Measurements from ENCODE around the gene RCC2. TPM values are rescaled to one million over a fixed set of nuclear protein-coding genes. Genes with fewer than 3 reads are reported as not detected.

Gene RCC2
- total RNA-seq, 3 donors from 2014 or later: 114 to 130 (median 122) TPM

DNA sequence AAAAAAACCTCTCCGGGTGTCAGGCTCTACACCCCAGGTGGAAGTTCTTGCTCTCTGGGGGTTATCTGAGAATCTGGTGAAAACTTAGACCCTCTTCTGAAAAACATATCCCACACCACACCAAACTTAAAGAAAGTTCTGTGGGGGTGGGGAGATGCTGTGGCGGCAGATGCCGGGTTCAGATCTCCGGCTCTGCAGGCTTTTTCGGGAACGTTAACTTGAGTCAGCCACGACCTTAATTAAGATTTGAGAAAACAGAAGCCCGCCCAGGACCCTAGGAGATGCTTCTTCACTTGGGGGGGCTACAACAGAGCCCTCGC lies 2.3 kb downstream of the RCC2 start:
- DNase-seq (no peak), ATAC-seq (no peak)
- H3K4me3 Mint-ChIP-seq: peak overlapping the region; percentile 80
- H3K9me3 Mint-ChIP-seq: no peaks in the 10 kb centered on the region
- no peaks in the 10 kb centered on the region for H3K27me3 Mint-ChIP-seq (ENCODE audit: low read depth)
- H3K4me1 Mint-ChIP-seq (ENCODE audit: low read depth): peaks cover 49% of the 10 kb centered on the region
- H3K36me3 Mint-ChIP-seq (ENCODE audit: insufficient read depth): peaks cover 10% of the 10 kb centered on the region

DNA sequence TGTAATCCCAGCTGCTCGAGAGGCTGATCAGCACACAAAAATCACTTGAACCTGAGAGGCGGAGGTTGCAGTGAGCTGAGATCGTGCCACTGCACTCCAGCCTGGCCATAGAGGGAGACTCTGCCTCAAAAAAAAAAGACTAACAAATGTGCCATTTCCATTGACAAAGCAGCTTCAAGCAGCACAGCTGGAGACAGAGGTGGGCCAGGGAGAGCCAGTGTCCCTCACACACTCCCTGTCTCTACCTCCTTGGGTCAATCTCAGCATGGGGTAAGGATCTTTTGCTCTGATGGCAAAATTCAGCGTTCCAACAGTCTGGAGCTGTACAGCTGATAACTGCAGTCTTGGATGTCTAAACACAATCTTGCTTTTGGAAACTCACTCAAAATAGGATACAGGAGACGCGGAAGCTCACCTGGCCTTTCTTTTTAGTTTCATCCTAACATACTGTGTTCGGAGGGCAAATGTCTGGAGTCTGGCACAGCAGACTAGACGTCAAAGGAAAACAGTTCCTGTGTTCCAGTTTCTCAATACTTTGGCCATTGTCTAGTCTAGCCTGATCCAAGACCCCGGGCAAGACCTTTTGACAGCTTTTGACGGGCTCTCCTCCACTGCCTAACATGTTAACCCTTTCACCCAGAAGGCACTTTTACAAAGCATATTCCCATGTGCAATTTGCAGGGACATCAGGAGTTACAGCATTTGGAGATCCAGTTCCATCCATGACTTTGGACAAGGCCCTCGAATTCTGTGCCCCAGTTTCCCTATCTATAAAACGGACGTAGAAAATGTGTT lies 2.9 kb downstream of the RCC2 start:
- Mint-ChIP-seq H3K4me3 (peak overlapping the region; percentile 80), H3K27me3 (ENCODE audit: low read depth) (no peaks in the 10 kb centered on the region), H3K4me1 (ENCODE audit: low read depth) (peaks cover 55% of the 10 kb centered on the region), H3K36me3 (ENCODE audit: insufficient read depth) (peaks cover 10% of the 10 kb centered on the region), H3K9me3 (no peaks in the 10 kb centered on the region)
- DNase-seq (no peak), ATAC-seq (no peak)

DNA sequence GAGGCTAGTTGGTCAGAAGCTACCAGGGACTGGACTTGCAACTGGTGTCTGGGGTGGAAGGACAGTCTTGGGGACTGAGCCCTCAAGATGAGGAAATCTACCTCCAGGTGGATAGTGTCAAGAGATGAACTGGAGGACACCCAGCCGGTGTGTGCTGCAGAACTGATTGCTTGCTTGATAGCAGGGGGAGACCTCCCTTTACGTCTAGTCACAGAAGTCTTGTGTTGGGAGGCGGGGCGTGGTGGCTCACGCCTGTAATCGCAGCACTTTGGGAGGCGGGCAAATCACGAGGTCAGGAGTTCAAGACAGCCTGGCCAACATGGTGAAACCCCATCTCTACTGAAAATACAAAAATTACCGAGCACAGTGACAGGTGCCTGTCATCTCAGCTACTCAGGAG lies 4.9 kb downstream of the RCC2 start:
- no peak for ATAC-seq
- H3K4me1 Mint-ChIP-seq (ENCODE audit: low read depth): peaks cover 50% of the 10 kb centered on the region
- no peaks in the 10 kb centered on the region for H3K9me3 Mint-ChIP-seq
- peaks cover 12% of the 10 kb centered on the region for H3K36me3 Mint-ChIP-seq (ENCODE audit: insufficient read depth)
- no peak overlapping the region for H3K4me3 Mint-ChIP-seq
- no peak for DNase-seq
- no peaks in the 10 kb centered on the region for H3K27me3 Mint-ChIP-seq (ENCODE audit: low read depth)

DNA sequence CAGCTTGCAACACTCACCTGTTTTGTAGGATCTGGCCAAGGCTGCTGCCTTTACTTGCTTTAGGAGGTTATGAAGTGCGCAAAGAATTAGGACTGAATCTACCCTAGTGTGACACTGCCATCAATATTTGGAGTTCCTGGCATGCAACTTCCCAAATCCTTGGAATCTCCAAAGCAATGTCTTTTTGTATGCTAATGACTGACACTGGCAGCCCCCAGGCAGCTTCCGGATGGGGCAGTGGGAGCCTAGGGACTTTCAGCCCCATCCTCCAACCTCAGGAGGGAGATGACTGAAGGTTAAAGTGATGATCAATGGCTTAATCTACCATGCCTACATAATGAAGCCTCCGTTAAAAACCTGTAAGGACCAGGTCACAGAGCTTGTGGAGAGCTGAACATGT lies 5.5 kb downstream of the RCC2 start:
- Mint-ChIP-seq H3K4me1 (ENCODE audit: low read depth) (peaks cover 55% of the 10 kb centered on the region), H3K9me3 (no peaks in the 10 kb centered on the region), H3K36me3 (ENCODE audit: insufficient read depth) (peaks cover 12% of the 10 kb centered on the region), H3K27me3 (ENCODE audit: low read depth) (no peaks in the 10 kb centered on the region), H3K4me3 (no peak overlapping the region)
- ATAC-seq (no peak), DNase-seq (no peak)

DNA sequence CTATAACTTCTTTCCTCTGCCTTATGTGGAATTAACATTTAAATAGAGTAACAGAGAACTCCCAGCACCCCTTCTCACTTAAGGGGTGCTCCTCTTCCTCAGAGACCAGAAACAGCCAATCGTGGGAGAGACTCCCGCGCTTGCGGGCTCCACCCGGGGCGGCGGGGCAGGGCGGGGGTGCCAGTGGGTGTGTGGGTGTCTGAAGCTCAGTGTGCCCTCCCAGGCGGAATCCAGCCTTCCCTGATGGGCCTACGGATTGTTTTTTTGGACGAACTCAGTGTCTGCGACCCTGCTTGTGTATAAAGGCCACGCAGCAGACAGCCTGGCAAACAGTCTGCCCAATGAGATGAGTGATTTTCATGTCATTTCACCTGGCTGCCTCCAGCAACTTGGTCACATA lies 6.2 kb downstream of the RCC2 start:
- no peak overlapping the region for H3K4me3 Mint-ChIP-seq
- DNase-seq (no peak), ATAC-seq (no peak)
- no peaks in the 10 kb centered on the region for H3K27me3 Mint-ChIP-seq (ENCODE audit: low read depth)
- H3K4me1 Mint-ChIP-seq (ENCODE audit: low read depth): peaks cover 59% of the 10 kb centered on the region
- H3K9me3 Mint-ChIP-seq: no peaks in the 10 kb centered on the region
- peaks cover 15% of the 10 kb centered on the region for H3K36me3 Mint-ChIP-seq (ENCODE audit: insufficient read depth)

DNA sequence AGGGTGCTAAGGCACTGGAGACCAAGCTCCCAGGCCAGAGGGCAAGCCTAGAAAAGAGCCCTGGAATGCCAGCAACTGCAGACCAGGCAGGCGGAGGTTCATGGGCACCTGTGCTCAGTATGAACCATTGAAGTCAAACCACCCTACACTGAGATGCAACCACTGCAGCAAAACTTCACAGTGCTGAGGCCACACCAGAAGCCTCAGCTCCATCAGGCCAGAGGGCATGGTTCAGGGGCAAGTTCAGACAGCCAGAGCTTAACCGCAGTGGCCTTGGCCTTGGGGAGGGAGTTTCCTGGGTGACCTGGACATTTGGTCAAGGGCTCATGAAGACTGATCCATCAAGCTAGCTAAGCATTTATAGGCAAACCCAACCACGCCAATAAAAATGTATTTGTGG lies 7.1 kb downstream of the RCC2 start:
- DNase-seq (no peak), ATAC-seq (no peak)
- H3K4me3 Mint-ChIP-seq: no peak overlapping the region
- no peaks in the 10 kb centered on the region for H3K27me3 Mint-ChIP-seq (ENCODE audit: low read depth)
- peaks cover 15% of the 10 kb centered on the region for H3K36me3 Mint-ChIP-seq (ENCODE audit: insufficient read depth)
- H3K9me3 Mint-ChIP-seq: no peaks in the 10 kb centered on the region
- peaks cover 59% of the 10 kb centered on the region for H3K4me1 Mint-ChIP-seq (ENCODE audit: low read depth)

DNA sequence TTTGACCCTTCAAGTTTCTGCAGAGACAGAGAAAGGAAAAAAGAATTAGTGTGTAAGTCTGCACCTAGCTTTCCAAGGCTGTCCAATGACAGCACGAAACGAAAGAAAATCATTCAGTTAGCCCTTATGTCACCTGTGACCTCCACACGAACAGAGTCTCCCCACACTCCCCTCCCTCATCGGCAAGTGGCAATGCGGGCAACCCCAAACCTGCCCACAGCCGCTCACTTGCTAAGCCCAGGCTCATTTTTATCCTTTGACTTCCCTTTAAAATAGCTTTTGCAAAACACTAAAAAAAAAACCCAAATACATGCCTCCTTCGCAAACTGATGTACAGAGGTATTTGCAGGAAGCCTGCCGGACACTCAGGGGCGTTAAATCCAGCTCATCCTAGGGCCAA lies 10.3 kb downstream of the RCC2 start:
- Mint-ChIP-seq H3K36me3 (ENCODE audit: insufficient read depth) (peaks cover 28% of the 10 kb centered on the region), H3K9me3 (no peaks in the 10 kb centered on the region), H3K27me3 (ENCODE audit: low read depth) (no peaks in the 10 kb centered on the region), H3K4me1 (ENCODE audit: low read depth) (peaks cover 33% of the 10 kb centered on the region), H3K4me3 (no peak overlapping the region)
- DNase-seq: no peak
- no peak for ATAC-seq

DNA sequence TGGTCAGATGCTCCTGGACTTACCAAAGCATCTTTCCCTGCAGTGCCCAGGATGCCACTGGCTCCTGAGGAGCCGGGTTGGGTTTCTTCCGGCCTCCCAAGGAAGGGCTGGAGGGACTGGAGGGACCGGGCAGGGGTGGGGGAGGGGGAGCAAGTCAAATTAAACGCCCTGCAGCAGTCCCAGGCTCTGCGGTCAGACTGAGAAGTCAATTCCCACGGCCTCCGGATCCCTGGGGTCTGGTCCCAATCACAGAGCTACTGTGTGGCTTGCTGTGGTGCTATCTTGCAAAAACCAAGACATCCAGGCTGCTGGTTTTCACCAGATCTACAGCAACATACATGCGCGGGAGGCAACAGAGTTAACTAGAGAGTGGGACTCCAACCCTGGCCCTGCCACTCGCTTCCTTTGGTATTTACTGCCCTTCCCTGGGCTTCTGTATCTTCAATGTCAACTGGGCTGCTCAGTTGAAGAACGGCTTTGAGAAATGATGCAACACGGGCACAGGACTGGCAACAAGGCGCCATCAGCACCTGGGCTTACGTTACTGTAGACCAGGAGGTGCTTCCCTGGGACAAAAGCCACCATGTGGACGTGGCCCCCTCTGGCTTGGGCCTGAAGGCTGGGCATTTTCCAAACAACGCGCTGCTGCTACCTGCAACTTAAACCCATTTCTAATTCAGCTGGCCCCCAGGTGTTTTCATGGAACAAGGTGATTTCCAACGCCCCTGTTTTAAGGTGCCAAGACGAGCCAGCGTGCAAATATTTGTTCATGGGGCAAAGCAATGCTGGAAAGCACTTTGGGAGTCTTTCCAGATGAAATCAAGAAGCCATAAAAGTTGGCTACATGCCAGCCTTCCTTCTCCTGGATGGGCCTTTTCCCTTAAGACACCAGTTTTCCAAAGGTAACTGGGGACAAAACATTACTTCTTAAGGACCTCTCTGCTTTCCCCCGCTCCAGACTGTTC lies 11.5 kb downstream of the RCC2 start:
- DNase-seq (no peak), ATAC-seq (no peak)
- Mint-ChIP-seq H3K4me1 (ENCODE audit: low read depth) (peaks cover 24% of the 10 kb centered on the region), H3K27me3 (ENCODE audit: low read depth) (no peaks in the 10 kb centered on the region), H3K36me3 (ENCODE audit: insufficient read depth) (peaks cover 36% of the 10 kb centered on the region), H3K9me3 (no peaks in the 10 kb centered on the region), H3K4me3 (no peak overlapping the region)

DNA sequence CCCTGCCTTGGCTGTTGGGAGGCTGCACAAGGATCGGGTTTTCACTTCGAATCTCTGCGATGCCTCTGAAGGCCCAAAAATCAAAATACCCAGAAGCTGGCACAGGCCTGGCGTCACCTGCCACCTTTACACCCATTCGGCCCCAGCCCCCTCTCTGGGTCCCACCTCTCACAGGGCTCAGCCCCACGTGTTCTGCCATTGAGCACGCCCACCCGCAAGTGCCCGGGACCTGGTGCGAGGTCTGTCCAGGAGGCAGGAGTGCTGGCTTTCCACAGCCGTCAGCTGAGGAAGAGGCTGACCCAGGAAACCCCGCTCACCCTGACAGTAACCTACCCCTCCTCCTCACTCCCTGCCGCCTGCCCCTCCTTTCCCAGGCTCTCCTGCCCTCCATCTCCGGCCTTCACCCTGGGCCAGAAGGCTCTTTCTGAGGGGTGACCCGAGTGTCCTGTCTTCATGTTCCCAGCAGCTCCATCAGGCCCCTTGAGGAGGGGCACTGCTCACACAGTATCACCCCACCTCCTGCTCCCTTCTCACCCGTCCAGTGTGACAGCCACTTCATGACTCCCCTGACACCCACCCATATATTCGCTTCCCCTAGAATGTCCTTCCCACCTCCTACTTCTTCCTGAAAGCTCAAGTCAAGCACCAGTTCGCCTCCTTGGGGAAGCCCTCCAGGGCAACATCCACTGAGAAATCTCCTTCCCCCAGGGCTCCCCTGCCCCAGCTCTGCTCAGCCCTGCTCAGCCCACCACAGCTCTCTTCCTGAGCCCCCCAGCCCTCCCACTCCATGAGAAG lies 13.5 kb downstream of the RCC2 start:
- H3K4me3 Mint-ChIP-seq: no peak overlapping the region
- no peak for ATAC-seq
- no peaks in the 10 kb centered on the region for H3K9me3 Mint-ChIP-seq
- peaks cover 13% of the 10 kb centered on the region for H3K4me1 Mint-ChIP-seq (ENCODE audit: low read depth)
- H3K27me3 Mint-ChIP-seq (ENCODE audit: low read depth): no peaks in the 10 kb centered on the region
- no peak for DNase-seq
- peaks cover 42% of the 10 kb centered on the region for H3K36me3 Mint-ChIP-seq (ENCODE audit: insufficient read depth)

DNA sequence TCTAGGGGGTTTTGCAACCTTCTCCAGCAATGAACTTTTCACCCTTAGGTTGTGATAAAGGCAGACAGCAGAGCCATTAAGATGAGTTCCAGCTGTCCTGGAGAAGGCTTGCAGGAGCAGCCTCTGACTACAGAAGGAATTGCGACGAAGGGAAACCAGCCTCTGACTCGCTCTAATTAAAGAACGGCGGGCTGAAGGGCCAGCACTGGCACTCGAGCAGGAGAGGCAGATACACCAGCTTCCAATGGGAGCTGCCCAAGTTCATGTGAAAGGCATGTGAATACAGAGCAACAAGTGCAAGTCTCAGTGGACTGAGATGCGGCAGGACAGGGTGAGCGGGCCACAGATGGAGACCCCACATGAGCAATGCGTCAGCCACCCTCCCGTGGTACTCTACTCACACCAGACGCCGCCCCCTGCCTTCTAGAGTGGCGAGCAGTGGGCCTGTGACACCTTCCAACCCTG lies 15.7 kb downstream of the RCC2 start:
- Mint-ChIP-seq H3K27me3 (ENCODE audit: low read depth) (no peaks in the 10 kb centered on the region), H3K36me3 (ENCODE audit: insufficient read depth) (peaks cover 47% of the 10 kb centered on the region), H3K4me3 (no peak overlapping the region), H3K4me1 (ENCODE audit: low read depth) (peaks cover 4% of the 10 kb centered on the region), H3K9me3 (no peaks in the 10 kb centered on the region)
- DNase-seq: no peak
- ATAC-seq: no peak

DNA sequence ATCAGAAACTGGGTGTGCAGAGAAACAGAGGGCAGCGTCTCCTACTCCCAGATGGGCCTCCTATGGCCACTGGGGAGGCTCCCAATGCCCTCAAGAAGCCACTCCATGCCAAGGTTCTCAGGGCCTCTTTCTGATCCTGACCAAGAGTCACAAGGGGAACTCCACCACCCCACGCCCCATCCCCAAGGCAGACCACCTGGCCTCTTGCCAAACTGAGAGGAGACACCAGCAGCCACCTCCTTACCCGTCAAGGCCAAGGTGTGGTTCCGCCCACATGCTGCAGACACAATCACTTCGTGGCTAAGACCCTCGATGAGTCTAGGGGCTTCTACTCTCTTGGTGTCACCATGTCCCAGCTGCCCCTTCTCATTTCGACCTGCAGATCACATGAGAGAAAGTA lies 17.0 kb downstream of the RCC2 start:
- no peak for DNase-seq
- no peaks in the 10 kb centered on the region for H3K9me3 Mint-ChIP-seq
- peaks cover 46% of the 10 kb centered on the region for H3K36me3 Mint-ChIP-seq (ENCODE audit: insufficient read depth)
- H3K4me3 Mint-ChIP-seq: no peak overlapping the region
- H3K4me1 Mint-ChIP-seq (ENCODE audit: low read depth): no peaks in the 10 kb centered on the region
- ATAC-seq: no peak
- no peaks in the 10 kb centered on the region for H3K27me3 Mint-ChIP-seq (ENCODE audit: low read depth)

DNA sequence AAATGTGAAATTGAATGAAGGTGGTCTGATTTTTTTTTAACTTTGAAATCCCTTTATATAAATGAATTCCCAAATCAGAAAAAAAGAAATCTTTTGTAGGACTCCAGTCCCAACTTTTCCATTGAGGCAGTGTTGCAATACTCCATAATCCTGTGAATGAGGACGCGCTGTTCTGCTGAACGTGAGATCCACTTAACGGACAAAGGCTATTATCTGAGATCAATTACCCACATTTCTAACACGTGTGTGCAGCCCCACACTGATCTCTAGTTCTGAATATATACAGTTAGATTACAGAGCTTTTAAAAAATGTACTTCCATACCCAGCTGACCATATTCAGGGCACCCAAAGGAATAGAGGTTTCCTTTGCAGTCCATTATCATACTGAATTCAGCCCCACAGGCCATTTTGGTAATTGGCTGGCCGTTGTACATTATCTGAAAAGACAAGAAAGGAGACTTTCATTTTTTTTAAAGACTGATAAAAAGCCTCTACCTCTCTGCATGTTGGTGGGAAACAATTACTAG lies 19.0 kb downstream of the RCC2 start:
- Mint-ChIP-seq H3K4me1 (ENCODE audit: low read depth) (no peaks in the 10 kb centered on the region), H3K4me3 (no peak overlapping the region), H3K27me3 (ENCODE audit: low read depth) (no peaks in the 10 kb centered on the region), H3K9me3 (no peaks in the 10 kb centered on the region), H3K36me3 (ENCODE audit: insufficient read depth) (peaks cover 51% of the 10 kb centered on the region)
- DNase-seq (no peak), ATAC-seq (no peak)

DNA sequence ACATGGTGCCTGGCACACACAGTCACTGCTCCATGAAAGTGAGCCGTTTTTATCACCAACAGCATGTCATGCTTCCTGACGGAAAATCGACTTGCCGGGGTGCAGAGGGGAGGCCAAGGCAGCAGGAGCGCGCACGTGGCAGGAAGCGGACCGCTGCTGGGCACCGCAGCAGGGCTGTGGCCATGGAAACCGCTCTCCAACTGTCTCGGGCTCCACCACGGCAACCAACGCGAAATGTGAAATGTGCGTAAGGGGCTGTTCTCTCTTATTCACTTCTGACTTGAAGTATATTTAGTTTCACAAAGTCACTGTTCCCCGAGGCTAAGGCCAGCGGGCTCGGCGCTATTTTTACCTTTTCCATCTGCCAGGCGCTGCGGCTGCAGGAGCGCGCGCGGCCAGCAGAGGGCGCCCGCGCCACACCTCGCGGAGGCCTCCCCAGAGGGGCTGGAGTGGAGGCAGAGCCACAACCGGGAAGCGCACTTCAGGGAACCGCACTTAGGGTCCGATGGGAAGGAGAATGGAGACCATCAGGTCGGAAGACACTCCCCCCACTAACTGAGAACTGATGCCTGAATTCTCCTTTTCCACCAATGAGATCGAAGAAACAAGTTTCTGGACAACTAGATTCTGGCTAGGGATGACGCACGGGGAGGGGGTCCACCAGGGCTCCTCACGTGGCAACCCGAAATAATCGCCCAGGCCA lies 19.7 kb downstream of the RCC2 start:
- H3K9me3 Mint-ChIP-seq: no peaks in the 10 kb centered on the region
- H3K4me3 Mint-ChIP-seq: no peak overlapping the region
- DNase-seq (peak; percentile 68), ATAC-seq (peak; percentile 81 to 83)
- peaks cover 48% of the 10 kb centered on the region for H3K36me3 Mint-ChIP-seq (ENCODE audit: insufficient read depth)
- H3K4me1 Mint-ChIP-seq (ENCODE audit: low read depth): no peaks in the 10 kb centered on the region
- no peaks in the 10 kb centered on the region for H3K27me3 Mint-ChIP-seq (ENCODE audit: low read depth)

Measured in activated T-cell treated with anti-CD3 and anti-CD28 coated beads, Interleukin-2, amount 50 U/mL, for 4 hours (primary cell).